HG03196 (cell line): ENCODE measurements around the gene SNX12.
"Not testable (repeated sequence)": the region's sequence is repeated elsewhere in the genome, so short reads cannot be mapped to it uniquely, and the experiment has no call there.

ENCODE experiments used
- ATAC-seq: cut with Tn5 transposase; IDR thresholded peaks from one replicate; pipeline ENCODE4 v1.9.1; 2021; ENCODE audit not compliant: unreplicated experiment

Gene SNX12

DNA sequence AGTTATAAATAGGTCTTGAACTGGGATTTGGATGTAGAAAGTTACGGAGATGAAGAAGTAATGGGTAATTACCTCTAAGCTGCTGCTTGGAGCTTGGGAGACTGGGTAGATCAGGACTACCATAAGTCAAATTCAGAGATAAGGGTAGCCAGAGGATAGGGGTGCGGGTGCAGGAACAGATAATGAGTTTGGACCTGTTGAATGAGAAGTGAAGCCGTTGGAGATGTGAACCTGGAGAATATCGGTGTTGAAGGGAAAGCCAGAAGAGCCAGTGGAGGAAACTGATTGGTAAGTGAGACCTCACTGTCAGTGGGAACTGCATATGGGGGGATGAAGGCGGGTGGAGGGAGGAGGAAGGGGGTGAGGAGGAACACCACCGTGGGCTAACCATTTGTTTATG lies 26.9 kb upstream of the SNX12 start:
- ATAC-seq = no peak

DNA sequence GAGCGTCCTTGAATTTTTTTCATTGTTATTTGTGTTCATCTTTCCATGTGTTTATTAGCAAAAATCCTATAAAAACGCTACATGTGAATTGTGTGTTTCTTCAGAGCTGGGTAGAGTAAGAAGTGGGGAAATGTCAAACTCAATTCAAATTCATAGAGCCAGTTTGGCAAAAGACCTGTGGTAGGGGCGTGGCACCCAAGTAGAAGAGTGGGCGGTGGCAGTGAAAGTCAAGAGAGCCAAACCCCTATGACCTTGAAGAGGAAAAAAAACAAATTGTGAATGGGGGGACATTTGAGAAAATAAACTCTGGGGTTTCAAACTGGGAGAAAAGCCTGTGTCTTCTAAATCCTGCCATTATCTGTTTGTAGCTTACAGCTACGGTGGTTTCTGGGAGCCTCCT lies 23.1 kb upstream of the SNX12 start:
- ATAC-seq = no peak

DNA sequence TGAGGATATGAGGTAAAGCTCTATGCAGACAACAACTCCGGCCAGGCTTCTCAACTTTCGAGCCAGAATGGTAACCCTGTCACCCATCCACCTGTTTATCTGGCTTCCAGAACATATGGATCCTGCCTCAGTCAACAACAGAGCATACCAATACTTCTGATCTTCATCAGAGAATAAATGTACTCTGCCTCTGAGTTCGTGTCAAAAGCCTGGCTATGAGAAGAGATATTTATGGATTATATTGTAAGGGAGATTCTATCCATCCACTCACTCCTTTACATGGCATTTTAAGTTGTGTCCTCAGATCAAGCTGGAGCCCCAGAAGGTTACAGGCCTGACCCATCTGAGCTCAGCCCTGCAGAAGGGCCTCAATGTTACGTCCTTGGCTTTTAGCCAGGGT lies 17.8 kb upstream of the SNX12 start:
- ATAC-seq = no peak

DNA sequence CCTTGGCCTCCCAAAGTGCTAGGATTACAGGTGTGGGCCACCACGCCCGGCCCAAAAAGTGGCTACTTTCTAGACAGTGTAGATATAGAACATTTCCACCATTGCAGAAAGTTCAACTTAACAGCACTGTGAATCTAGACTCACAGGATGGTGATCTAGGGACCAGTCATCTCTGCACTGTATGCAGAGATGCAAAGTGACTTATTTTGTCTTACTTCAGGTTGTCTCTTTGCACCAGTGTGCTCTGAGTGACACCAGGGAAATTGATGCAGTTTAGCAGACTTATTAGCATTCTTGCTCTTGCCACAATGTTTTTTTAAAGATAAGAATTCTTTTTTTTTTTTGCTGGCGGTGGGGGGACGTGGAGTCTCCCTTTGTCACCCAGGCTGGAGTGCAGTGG lies 14.7 kb upstream of the SNX12 start:
- ATAC-seq = no peak

DNA sequence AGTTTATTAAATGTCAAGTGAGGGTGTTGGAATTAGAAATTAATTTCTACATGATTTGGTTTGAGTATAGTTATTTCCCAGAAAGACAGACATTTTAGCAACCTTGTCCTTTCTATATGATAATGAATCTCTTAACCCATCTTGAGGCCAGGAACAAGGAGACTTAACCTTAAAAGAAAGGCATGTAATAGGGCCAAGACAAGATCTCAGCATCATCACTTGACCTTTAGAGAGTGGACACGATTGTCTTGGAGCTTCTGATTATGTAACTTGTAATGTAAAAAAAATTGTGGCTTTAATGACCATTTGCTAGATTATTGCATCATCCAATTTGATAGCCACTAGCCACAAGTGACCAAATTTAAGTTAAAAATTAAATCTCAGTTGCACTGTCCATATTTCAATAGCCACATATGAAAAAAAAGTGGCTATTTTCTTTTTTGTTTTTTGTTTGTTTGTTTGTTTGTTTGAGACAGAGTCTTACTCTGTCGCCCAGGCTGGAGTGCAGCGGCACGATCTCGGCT lies 14.1 kb upstream of the SNX12 start:
- ATAC-seq = no peak

DNA sequence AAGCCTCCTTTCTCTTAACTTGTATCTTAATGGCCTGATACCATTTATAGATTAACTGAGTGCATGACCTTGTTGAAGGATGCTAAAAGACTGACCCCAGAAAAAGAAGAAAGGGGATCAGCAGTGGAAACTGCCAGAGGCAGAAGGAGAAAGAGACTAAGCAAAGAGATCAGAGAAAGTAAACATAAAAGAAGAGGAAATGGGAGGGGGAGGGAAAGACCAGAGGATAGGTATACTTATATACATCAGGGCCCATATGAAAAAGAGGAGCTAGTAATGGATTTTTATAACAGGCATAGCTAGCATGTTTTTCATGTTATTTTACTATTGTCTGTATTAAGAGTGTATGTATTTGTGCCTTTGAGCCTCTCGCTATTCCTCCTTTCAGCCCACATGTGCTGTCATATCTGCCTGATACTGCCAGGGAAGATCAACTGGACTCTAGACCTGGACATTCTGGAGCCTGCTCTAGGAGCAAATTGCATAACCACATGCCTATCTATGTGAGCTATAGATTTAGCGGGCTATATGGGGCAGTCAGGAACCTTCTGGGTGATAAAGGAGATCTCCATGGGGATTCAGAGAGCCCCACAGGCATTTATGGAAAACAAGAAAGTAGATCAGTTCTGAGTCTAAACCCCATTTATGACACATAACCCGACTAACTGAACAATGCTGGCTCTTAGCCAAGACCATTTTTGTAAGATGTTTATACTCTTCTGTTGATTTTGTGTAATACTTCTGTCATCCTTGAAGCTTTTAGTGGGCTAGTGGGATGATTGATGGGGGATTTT lies 13.4 kb upstream of the SNX12 start:
- no peak for ATAC-seq

DNA sequence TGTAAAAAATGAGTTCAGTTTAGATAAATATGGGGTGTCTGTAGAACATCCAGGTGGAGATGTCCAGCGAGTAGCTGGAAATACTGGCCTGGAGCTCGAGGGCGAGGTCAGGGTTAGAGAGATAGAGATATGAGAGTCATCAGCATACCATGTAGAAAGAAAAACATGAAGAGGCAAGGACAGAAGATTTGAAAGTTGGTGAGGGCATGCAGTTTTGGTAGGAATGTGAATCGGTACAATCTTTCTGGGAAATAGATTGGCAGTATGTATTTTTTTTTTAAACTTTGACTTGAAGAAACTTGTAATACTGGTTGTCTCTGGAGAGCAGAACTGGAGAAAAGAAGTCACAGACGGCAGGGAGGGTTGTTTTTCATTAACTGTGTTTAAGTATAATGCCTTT lies 2.4 kb upstream of the SNX12 start:
- no peak for ATAC-seq

DNA sequence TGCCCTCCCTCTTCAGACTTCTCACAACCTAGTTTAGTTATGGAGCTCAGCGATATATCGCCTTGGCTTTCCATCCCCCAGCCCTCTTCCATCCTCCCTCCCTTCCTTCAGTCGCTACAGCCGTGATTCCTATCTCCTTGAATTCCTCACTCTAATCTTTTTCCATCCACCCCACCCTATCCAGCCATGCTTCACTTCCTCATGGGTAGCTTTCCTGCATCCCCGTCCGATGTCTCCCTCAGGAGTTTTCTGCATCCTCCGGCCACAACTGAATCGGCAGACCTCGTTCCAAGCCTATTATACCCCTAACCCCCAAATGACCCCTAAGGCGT lies 456 bp downstream of the SNX12 start:
- no peak for ATAC-seq

DNA sequence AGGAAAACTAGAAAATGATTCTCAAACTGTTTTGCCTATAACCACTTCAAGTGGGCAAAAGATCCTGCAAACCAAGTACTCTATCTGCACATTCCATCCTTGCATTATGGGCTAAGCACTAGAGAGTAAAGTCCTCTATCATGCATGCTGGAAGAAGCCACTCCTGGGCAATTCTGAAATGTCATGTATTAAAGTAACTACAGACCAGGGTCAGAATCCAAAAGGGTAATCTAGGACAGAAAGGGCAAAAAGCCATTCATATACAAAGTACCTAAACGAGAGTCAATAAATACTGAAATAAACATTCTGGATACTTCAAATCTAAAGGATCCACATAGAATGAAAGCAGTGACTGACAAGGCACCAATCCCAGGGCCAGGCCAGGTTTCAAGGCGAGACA lies 1.0 kb downstream of the SNX12 start:
- no peak for ATAC-seq

DNA sequence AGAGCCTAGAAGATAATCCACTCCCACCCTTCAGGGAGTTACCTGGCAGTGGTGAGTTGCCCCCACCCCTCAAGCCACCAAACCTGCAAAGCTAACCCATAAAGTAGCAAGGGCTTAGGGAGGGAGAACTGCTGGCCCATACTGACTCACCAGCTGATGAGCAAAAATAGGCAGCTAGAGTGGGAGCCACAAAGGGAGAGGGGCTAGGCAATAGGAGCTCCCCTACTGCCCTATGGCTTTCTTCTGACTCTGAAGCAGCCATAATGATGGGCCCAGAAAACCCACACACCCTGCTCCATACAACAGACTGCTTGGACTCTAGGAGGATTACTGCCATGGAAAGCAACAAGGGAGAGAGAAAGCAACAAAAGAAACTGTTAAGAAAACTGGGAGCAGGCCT lies 8.0 kb downstream of the SNX12 start:
- no peak for ATAC-seq

DNA sequence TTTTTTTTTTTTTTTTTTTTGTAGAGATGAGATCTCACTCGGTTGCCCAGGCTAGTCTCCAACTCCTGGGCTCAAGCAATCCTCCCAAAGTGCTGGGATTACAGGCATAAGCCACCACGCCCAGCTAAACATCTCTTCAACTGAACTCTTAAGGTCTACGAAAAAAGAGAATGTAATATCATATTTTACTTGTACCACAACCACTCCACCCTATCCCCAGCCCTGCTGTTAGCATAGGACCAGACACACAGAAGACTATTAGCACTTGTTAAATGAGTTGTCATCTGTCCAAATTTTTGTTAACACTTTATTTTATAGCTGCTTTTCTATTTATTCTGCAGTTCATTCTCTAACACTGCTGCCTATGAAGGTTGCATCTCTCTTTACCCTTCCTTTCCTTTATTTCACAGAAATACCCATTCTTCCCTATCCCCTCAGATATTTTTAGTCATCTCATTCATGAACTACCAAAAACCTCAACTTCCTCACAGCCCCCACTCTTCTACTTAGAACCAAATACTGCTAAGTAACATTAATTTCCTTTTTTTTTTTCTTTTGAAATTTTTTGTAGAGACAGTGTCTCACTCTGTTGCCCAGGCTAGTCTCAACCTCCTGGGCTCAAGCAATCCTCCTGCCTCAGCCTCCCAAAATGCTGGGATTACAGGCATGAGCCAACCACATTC lies 10.1 kb downstream of the SNX12 start:
- no peak for ATAC-seq

DNA sequence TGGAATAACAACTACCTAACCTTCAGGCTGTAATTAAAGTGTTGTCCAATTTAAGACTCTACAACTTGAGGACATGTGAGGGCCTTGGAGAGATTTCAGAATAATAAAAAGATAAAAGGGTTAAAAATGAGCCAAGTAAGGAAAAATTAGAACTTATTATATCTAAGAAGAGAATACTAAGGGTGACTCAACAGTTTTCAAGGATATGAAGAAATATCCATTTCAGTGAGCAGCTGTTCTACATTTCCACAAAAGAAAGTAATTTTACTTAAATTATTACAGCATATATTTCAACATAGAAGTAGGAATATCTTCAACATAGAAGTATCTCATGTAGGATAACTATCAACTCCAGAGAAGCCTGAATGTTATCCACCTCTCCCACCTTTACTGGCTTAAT lies 11.3 kb downstream of the SNX12 start:
- no peak for ATAC-seq

DNA sequence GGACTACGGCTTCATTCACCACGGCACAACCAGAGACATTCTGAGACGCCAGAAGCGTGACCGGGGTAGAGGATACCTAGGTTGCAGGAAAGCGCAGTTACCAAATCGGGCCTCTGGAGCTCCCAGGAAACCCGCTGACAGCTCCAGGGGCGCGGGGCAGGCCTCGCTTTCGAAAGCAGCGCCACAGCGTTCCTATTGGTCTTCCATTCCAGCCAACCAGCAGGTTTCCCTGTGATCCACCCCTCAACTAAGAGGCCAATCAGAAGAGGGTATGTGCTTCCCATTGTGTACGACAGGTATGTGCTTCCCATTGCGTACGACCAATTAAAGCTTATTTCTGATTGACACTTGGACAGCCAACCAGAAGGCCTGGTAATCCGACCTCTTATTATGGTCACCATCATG lies 14.9 kb downstream of the SNX12 start:
- ATAC-seq = no peak

DNA sequence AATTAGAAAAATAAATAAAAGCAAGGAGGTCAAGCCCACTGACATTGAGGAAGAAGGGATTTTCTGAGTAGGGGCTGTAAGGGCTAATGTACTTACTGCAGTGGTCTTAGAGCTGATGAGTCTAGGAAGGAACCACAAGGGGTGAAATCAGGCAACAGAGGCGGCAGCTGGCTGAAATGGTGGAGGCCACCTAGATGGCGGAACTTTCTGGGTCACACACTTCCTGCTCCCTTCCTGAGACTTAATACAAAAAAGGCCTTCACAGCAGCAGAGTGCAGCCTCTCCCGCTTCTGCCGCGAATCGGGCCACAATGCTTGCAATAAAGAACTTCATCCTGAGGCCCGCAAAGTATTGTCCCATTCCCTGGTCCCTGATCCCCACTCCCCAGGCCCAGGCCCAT lies 15.4 kb downstream of the SNX12 start:
- no peak for ATAC-seq

DNA sequence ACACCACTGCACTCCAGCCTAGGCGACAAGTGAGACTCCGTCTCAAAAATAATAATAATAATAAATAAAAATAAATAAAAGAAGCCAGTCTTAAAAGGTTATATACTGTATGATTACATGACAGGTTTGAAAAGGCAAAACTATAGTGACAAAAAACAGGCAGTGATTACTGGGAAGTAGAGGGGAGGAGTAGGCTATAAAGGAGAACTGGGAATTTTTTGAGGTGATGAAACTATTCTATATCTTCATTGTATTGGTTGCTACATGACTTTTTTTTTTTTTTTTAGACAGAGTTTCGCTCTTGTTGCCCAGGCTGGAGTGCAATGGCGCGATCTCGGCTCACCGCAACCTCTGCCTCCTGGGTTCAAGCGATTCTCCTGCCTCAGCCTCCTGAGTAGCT lies 20.2 kb downstream of the SNX12 start:
- not testable (repeated sequence) for ATAC-seq

DNA sequence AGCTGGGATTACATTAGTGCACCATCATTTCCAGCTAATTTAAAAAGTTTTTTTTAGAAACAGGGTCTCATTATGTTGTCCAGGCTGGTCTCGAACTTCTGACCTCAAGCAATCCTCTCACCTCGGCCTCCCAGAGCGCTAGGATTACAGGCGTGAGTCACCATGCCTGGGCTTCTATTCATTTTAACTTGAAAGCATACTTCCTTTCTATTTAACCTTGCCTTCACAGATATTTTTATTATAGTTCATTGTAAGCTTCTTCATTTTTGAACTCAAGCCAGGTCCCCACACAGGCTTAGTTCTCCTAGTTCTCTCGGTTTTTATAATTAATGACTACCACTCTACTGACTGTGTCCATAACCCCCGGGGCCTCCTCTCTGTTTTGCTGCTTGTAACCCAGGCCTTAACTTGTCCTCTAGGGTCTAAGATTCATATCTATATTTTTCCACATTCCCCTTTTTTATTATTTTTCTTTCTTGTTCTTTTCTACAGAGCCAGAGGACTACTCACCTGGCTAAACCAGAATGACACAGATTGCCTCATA lies 50.7 kb downstream of the SNX12 start:
- ATAC-seq = no peak
